HepG2 (cell line): ENCODE data around the gene ESAM. TPM values are rescaled to one million over a fixed set of nuclear protein-coding genes. Genes with fewer than 3 reads are reported as not detected.

ENCODE experiments used
- ARNT2 ChIP-seq: sonication (generic); formaldehyde crosslinking; IDR thresholded peaks from 2 replicates; pipeline ENCODE4 v1.8.0; 2022; ENCODE audit warnings: mild to moderate bottlenecking, low read depth, missing genetic modification reagents, moderate library complexity
- ATRX ChIP-seq: sonication (generic); formaldehyde crosslinking; IDR thresholded peaks from 2 replicates; pipeline ENCODE4 v1.4.0; 2020; ENCODE audit warnings: missing genetic modification reagents, borderline replicate concordance
- CBX2 ChIP-seq, 2 experiments: fragments of 200-600 bp in 1 of 2; sonication (generic); formaldehyde crosslinking in 1 of 2; IDR thresholded peaks; 2 replicates each; pipeline versions ENCODE4 v1.7.0 to v1.8.1; 2018 to 2022; ENCODE audit warnings: low read depth in 2 of 2, low read length in 1 of 2, mild to moderate bottlenecking in 1 of 2, missing genetic modification reagents in 1 of 2
- CSRNP2 ChIP-seq: sonication (generic); formaldehyde crosslinking; conservative IDR thresholded peaks from 2 replicates; pipeline ENCODE4 v1.8.0; 2022; ENCODE audit warnings: low read depth, missing genetic modification reagents
- ETV5 ChIP-seq: IDR thresholded peaks from 2 replicates; pipeline ENCODE4 v1.6.1; 2018; ENCODE audit warnings: missing biosample characterization, missing genetic modification reagents, inconsistent platforms, borderline replicate concordance
- JDP2 ChIP-seq: sonication (generic); formaldehyde crosslinking; IDR thresholded peaks from 2 replicates; pipeline ENCODE4 v1.8.1; 2022; ENCODE audit warnings: missing genetic modification reagents, borderline replicate concordance
- KLF11 ChIP-seq: IDR thresholded peaks from 2 replicates; pipeline ENCODE4 v1.6.1; 2016; ENCODE audit warnings: missing compliant biosample characterization
- NFYB ChIP-seq: sonication (generic); formaldehyde crosslinking; IDR thresholded peaks from 2 replicates; pipeline ENCODE4 v1.4.0; 2020; ENCODE audit warnings: missing genetic modification reagents
- RBFOX2 ChIP-seq: fragments of 200-400 bp; formaldehyde crosslinking; IDR thresholded peaks from 2 replicates; pipeline ENCODE4 v1.6.1; 2017; ENCODE audit warnings: low read depth, mild to moderate bottlenecking, low read length
- TEF ChIP-seq: sonication (generic); formaldehyde crosslinking; IDR thresholded peaks from 2 replicates; pipeline ENCODE4 v1.5.0; 2020; ENCODE audit warnings: missing genetic modification reagents
- THYN1 ChIP-seq: sonication (generic); formaldehyde crosslinking; IDR thresholded peaks from 2 replicates; pipeline ENCODE4 v1.8.1; 2023; ENCODE audit warnings: low read depth, mild to moderate bottlenecking, moderate library complexity, missing genetic modification reagents, borderline replicate concordance
- TOE1 ChIP-seq: sonication (generic); formaldehyde crosslinking; IDR thresholded peaks from 2 replicates; pipeline ENCODE4 v1.4.0; 2020; ENCODE audit warnings: mild to moderate bottlenecking, missing genetic modification reagents
- ZFP91 ChIP-seq: sonication (generic); formaldehyde crosslinking; IDR thresholded peaks from 2 replicates; pipeline ENCODE4 v1.9.0; 2022; ENCODE audit warnings: missing genetic modification reagents, mild to moderate bottlenecking, borderline replicate concordance
- ZMYM4 ChIP-seq: sonication (generic); formaldehyde crosslinking; IDR thresholded peaks from 2 replicates; pipeline ENCODE4 v1.8.1; 2023; ENCODE audit warnings: mild to moderate bottlenecking, missing genetic modification reagents
- ZNF180 ChIP-seq: sonication (generic); formaldehyde crosslinking; IDR thresholded peaks from 2 replicates; pipeline ENCODE4 v1.4.0; 2020; ENCODE audit warnings: low read depth, missing genetic modification reagents, borderline replicate concordance
- ZNF292 ChIP-seq: sonication (generic); formaldehyde crosslinking; IDR thresholded peaks from 2 replicates; pipeline ENCODE4 v1.8.1; 2022; ENCODE audit warnings: mild to moderate bottlenecking, low read depth, missing genetic modification reagents, borderline replicate concordance
- ZNF362 ChIP-seq: sonication (generic); formaldehyde crosslinking; IDR thresholded peaks from 2 replicates; pipeline ENCODE4 v1.4.0; 2020; ENCODE audit warnings: missing genetic modification reagents, mild to moderate bottlenecking, borderline replicate concordance
- ZNF513 ChIP-seq: sonication (generic); formaldehyde crosslinking; conservative IDR thresholded peaks from 2 replicates; pipeline ENCODE4 v1.5.0; 2020; ENCODE audit warnings: missing genetic modification reagents
- ZNF784 ChIP-seq: sonication (generic); formaldehyde crosslinking; IDR thresholded peaks from 2 replicates; pipeline ENCODE4 v1.5.1; 2020; ENCODE audit warnings: missing genetic modification reagents, mild to moderate bottlenecking, borderline replicate concordance
- ZNF788 ChIP-seq: sonication (generic); formaldehyde crosslinking; IDR thresholded peaks from 2 replicates; pipeline ENCODE4 v1.5.0; 2020; ENCODE audit warnings: mild to moderate bottlenecking, missing genetic modification reagents, borderline replicate concordance
- ZSCAN20 ChIP-seq: sonication (generic); formaldehyde crosslinking; IDR thresholded peaks from 2 replicates; pipeline ENCODE4 v1.4.0; 2020; ENCODE audit warnings: missing genetic modification reagents, mild to moderate bottlenecking, borderline replicate concordance
- polyA plus RNA-seq, 8 experiments: library from polyadenylated mRNA; depleted of rRNA in 3 of 8; stranded (reverse) in 7 of 8; unstranded in 1 of 8; fragments of >200 nt; fragmentation: Illumina TruSeq in 4 of 8; extraction: Trizol in 4 of 8; gene quantifications; 2 replicates each; pipeline versions ENCODE4 v1.2.1 to v1.2.3, GENCODE V29; 2011 to 2016; ENCODE audit warnings: low read depth in 4 of 8, missing spikeins in 1 of 8, mixed read lengths in 1 of 8; ENCODE audit not compliant: insufficient read depth in 1 of 8
- total RNA-seq, 5 experiments: library from RNA; depleted of rRNA; stranded (reverse); fragments of >200 nt; fragmentation: Illumina TruSeq; extraction: Trizol; gene quantifications; 2 replicates each; pipeline ENCODE4 v1.2.3, GENCODE V29; 2016; ENCODE audit warnings: low read depth in 1 of 5

The ESAM gene
- total and polyA plus RNA-seq, 2 of the 13 experiments (the other 11 are each of a cell fraction or from before 2014, with no cell fraction given), result 1.2 to 6.8 TPM

GRCh38 chr11:124746621-124747243 lies 15.4 kb downstream of the ESAM start (continued):
- TF ChIP-seq CSRNP2 (no peak), ZNF513 (CRISPR knock-in tag) (no peak), ZNF362 (CRISPR knock-in tag) (peak; percentile 77; the same call in 1 of the 2 replicates), ZMYM4 (CRISPR knock-in tag) (peak; percentile 51), ATRX (CRISPR knock-in tag) (no peak), NFYB (CRISPR knock-in tag) (peak; percentile 4; the same call in 1 of the 2 replicates), ETV5 (CRISPR knock-in tag) (peak; percentile 73; the same call in 1 of the 2 replicates), ZNF180 (CRISPR knock-in tag) (no peak), ZSCAN20 (CRISPR knock-in tag) (0 out of 2 replicates have a peak, but pooled peaks have one; percentile 32), CBX2 (IDR thresholded peaks at IDR 0.05; ENCODE audit: low read depth, low read length) (no peak), CBX2 (CRISPR knock-in tag; IDR thresholded peaks at IDR 0.05; ENCODE audit: low read depth) (no peak), TOE1 (CRISPR knock-in tag) (no peak), ZNF788 (CRISPR knock-in tag) (peak; percentile 14; the same call in 1 of the 2 replicates), ZNF784 (no peak), JDP2 (CRISPR knock-in tag) (no peak), TEF (0 out of 2 replicates have a peak, but pooled peaks have one; percentile 49), RBFOX2 (no peak), ZNF292 (CRISPR knock-in tag) (no peak), ZFP91 (CRISPR knock-in tag) (peak; percentile 90), ARNT2 (CRISPR knock-in tag) (0 out of 2 replicates have a peak, but pooled peaks have one; percentile 53), KLF11 (no peak), THYN1 (CRISPR knock-in tag) (no peak)
